ENCODE data around the gene DPY19L3.

DNA sequence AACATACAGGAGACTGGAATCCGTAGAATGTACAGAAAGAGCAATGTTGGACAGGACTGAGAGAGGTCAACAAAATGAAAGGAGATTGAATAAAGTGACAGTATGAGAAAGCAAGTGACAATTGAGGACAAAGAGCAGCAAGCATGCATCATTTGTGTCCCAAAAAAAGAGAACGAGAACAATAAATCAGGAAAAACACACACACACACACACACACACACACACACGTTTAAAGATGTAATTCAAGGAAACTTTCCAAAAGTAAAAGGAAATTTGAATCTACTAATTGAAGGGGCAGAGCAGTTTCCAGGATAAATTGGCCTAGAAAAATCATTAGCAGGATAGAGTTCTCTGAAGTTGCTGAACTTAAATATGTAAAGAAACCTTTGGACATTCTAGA, 16.9 kb downstream of the DPY19L3 start:
- TF ChIP-seq, protein P1, sequence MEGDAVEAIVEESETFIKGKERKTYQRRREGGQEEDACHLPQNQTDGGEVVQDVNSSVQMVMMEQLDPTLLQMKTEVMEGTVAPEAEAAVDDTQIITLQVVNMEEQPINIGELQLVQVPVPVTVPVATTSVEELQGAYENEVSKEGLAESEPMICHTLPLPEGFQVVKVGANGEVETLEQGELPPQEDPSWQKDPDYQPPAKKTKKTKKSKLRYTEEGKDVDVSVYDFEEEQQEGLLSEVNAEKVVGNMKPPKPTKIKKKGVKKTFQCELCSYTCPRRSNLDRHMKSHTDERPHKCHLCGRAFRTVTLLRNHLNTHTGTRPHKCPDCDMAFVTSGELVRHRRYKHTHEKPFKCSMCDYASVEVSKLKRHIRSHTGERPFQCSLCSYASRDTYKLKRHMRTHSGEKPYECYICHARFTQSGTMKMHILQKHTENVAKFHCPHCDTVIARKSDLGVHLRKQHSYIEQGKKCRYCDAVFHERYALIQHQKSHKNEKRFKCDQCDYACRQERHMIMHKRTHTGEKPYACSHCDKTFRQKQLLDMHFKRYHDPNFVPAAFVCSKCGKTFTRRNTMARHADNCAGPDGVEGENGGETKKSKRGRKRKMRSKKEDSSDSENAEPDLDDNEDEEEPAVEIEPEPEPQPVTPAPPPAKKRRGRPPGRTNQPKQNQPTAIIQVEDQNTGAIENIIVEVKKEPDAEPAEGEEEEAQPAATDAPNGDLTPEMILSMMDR (conservative IDR thresholded peaks at IDR 0.05 in 1 of 2, IDR thresholded peaks at IDR 0.05 in 1 of 2; ENCODE audit: extremely low read depth in 1 of 2, insufficient read depth in 1 of 2, low read depth in 1 of 2, low read length in 2 of 2) = no peak
- TF ChIP-seq EZH2 (IDR thresholded peaks at IDR 0.05; ENCODE audit: borderline replicate concordance, low read length) = no peak
